Endodermal cell (in vitro differentiated cells): ENCODE results near the gene ASIC4. TPM values are rescaled to one million over a fixed set of nuclear protein-coding genes. Genes with fewer than 3 reads are reported as not detected.
A peak's percentile ranks its signal among the peaks of the same experiment; 100 is the strongest.

ENCODE experiments used
- DNase-seq: peaks from one replicate; pipeline ENCODE4 v3.0.0-alpha.2; 2017
- H3K27ac ChIP-seq: 2 replicates; pipeline ENCODE4 v1.5.1; 2013; ENCODE audit warnings: mild to moderate bottlenecking, low read depth, low read length, moderate library complexity
- H3K27me3 ChIP-seq: 2 replicates; pipeline ENCODE4 v1.6.1; 2013; ENCODE audit warnings: mild to moderate bottlenecking, low read length, moderate library complexity; ENCODE audit not compliant: insufficient read depth, control insufficient read depth, poor library complexity, severe bottlenecking
- H3K36me3 ChIP-seq: 2 replicates; pipeline ENCODE4 v1.7.0; 2013; ENCODE audit warnings: mild to moderate bottlenecking, low read length, moderate library complexity; ENCODE audit not compliant: control insufficient read depth, insufficient read depth
- H3K4me1 ChIP-seq: one replicate; pipeline ENCODE4 v1.7.0; 2013; ENCODE audit warnings: low read length; ENCODE audit not compliant: control insufficient read depth, insufficient read depth
- H3K4me3 ChIP-seq: 2 replicates; pipeline ENCODE4 v1.5.1; 2013; ENCODE audit warnings: mild to moderate bottlenecking, low read length, moderate library complexity
- H3K9ac ChIP-seq: 2 replicates; pipeline ENCODE4 v1.6.1; 2013; ENCODE audit warnings: mild to moderate bottlenecking, low read length, moderate library complexity; ENCODE audit not compliant: poor library complexity, severe bottlenecking; ENCODE audit errors: extremely low read depth
- H3K9me3 ChIP-seq: 2 replicates; pipeline ENCODE4 v1.6.1; 2013; ENCODE audit warnings: mild to moderate bottlenecking, low read length, moderate library complexity; ENCODE audit not compliant: control insufficient read depth
- H3K27ac Mint-ChIP-seq: 2 replicates; pipeline ENCODE4 v1.8.0; 2020; ENCODE audit warnings: mixed read lengths
- H3K27me3 Mint-ChIP-seq: 2 replicates; pipeline ENCODE4 v1.8.0; 2021; ENCODE audit warnings: mild to moderate bottlenecking, mixed read lengths; ENCODE audit not compliant: insufficient read depth
- H3K36me3 Mint-ChIP-seq: 2 replicates; pipeline ENCODE4 v1.8.0; 2020; ENCODE audit warnings: low read depth, mixed read lengths
- H3K4me1 Mint-ChIP-seq: 2 replicates; pipeline ENCODE4 v1.8.0; 2020; ENCODE audit warnings: mixed read lengths
- H3K4me3 Mint-ChIP-seq: 2 replicates; pipeline ENCODE4 v1.8.0; 2020; ENCODE audit warnings: mild to moderate bottlenecking, moderate library complexity, mixed read lengths
- H3K9me3 Mint-ChIP-seq: 2 replicates; pipeline ENCODE4 v1.8.0; 2020; ENCODE audit warnings: mild to moderate bottlenecking, mixed read lengths
- CTCF ChIP-seq: fragments of 200-600 bp; sonication (generic); conservative IDR thresholded peaks from 2 replicates; pipeline ENCODE4 v1.5.0; 2021; ENCODE audit warnings: antibody characterized with exemption, mild to moderate bottlenecking
- WGBS, 2 experiments: methylation state at CpG; one replicate each; pipeline versions ENCODE4 v1.1.5 to v1.1.7; 2013; ENCODE audit warnings: missing lambda C conversion rate in 2 of 2, mixed read lengths in 1 of 2; ENCODE audit not compliant: insufficient coverage in 1 of 2, insufficient read length in 1 of 2; 5-methylcytosine and 5-hydroxymethylcytosine counted together
- total RNA-seq, 2 donors: library from RNA; stranded (reverse); fragmentation: NEBNext Ultra II Directional in 1 of 2; extraction: Animal tissue kit (Norgen Biotek cat#: 25700) in 1 of 2; gene quantifications; 2 replicates in 1 of 2; 3 replicates in 1 of 2; pipeline ENCODE4 v1.2.1, GENCODE V29; 2021

ASIC4 gene
- total RNA-seq, 2 donors from 2014 or later, result 0.29 to 1.00 TPM

GRCh38 chr2:219488844-219489194 lies 25.5 kb upstream of the ASIC4 start:
- DNase-seq, result no peak
- no peak overlapping the region for H3K27ac Mint-ChIP-seq
- Histone ChIP-seq H3K4me3 (no peak overlapping the region), H3K9ac (no peak overlapping the region), H3K36me3 (no peaks in the 10 kb centered on the region), H3K27ac (no peak overlapping the region), H3K4me1 (peaks cover 4% of the 10 kb centered on the region), H3K27me3 (peaks cover 59% of the 10 kb centered on the region), H3K9me3 (no peaks in the 10 kb centered on the region)
- H3K27me3 Mint-ChIP-seq, result peaks cover 73% of the 10 kb centered on the region
- no peak for TF ChIP-seq CTCF
- H3K4me3 Mint-ChIP-seq, result no peak overlapping the region
- H3K9me3 Mint-ChIP-seq, result no peaks in the 10 kb centered on the region
- H3K36me3 Mint-ChIP-seq, result no peaks in the 10 kb centered on the region
- H3K4me1 Mint-ChIP-seq, result no peaks in the 10 kb centered on the region
- 91 to 100% methylated on average over 7 to 14 of the region's 14 CpGs for WGBS, 2 experiments

- Mint-ChIP-seq H3K9me3 (no peaks in the 10 kb centered on the region), H3K27ac (no peak overlapping the region), H3K36me3 (no peaks in the 10 kb centered on the region), H3K27me3 (peaks cover 73% of the 10 kb centered on the region), H3K4me1 (no peaks in the 10 kb centered on the region), H3K4me3 (no peak overlapping the region)
- Histone ChIP-seq H3K27me3 (peaks cover 59% of the 10 kb centered on the region), H3K9me3 (no peaks in the 10 kb centered on the region), H3K4me1 (peaks cover 4% of the 10 kb centered on the region), H3K9ac (no peak overlapping the region), H3K4me3 (no peak overlapping the region), H3K36me3 (no peaks in the 10 kb centered on the region), H3K27ac (no peak overlapping the region)
- no peak for DNase-seq
- TF ChIP-seq CTCF, result no peak
- WGBS, 2 experiments, result 87 to 100% methylated on average over 1 to 9 of the region's 9 CpGs
Observed at GRCh38 chr2:219489315-219489714, 25.0 kb upstream of the ASIC4 start.

- peak; percentile 75 for DNase-seq
- Histone ChIP-seq H3K36me3 (no peaks in the 10 kb centered on the region), H3K4me1 (peaks cover 4% of the 10 kb centered on the region), H3K9ac (no peak overlapping the region), H3K9me3 (no peaks in the 10 kb centered on the region), H3K4me3 (no peak overlapping the region), H3K27ac (no peak overlapping the region), H3K27me3 (peaks cover 59% of the 10 kb centered on the region)
- Mint-ChIP-seq H3K4me1 (no peaks in the 10 kb centered on the region), H3K27ac (no peak overlapping the region), H3K36me3 (no peaks in the 10 kb centered on the region), H3K4me3 (no peak overlapping the region), H3K9me3 (no peaks in the 10 kb centered on the region), H3K27me3 (peaks cover 74% of the 10 kb centered on the region)
- TF ChIP-seq CTCF, result peak; percentile 64
- 92 to 96% methylated on average over 16 to 23 of the region's 23 CpGs for WGBS, 2 experiments
Observed at GRCh38 chr2:219490186-219490585, 24.1 kb upstream of the ASIC4 start.
